Neural crest cell (in vitro differentiated cells): ENCODE measurements around the gene INSIG2. TPM values are rescaled to one million over a fixed set of nuclear protein-coding genes. Genes with fewer than 3 reads are reported as not detected.
A peak's percentile ranks its signal among the peaks of the same experiment; 100 is the strongest.

Source experiments
- DNase-seq: peaks from one replicate; pipeline ENCODE4 v3.0.0; 2021; ENCODE audit warnings: low read depth, mixed read lengths, low spot score
- H3K27ac Mint-ChIP-seq: one replicate; pipeline ENCODE4 v1.8.0; 2021; ENCODE audit warnings: mild to moderate bottlenecking, mixed read lengths; ENCODE audit not compliant: unreplicated experiment
- H3K27me3 Mint-ChIP-seq: 2 replicates; pipeline ENCODE4 v1.8.0; 2021; ENCODE audit warnings: low read depth, mild to moderate bottlenecking, mixed read lengths
- H3K36me3 Mint-ChIP-seq: 2 replicates; pipeline ENCODE4 v1.8.0; 2021; ENCODE audit warnings: low read depth, mild to moderate bottlenecking, mixed read lengths
- H3K4me1 Mint-ChIP-seq: 2 replicates; pipeline ENCODE4 v1.8.0; 2021; ENCODE audit warnings: mixed read lengths
- H3K4me3 Mint-ChIP-seq: one replicate; pipeline ENCODE4 v1.8.0; 2021; ENCODE audit warnings: mild to moderate bottlenecking, mixed read lengths
- H3K9me3 Mint-ChIP-seq: 2 replicates; pipeline ENCODE4 v1.8.0; 2021; ENCODE audit warnings: mixed read lengths
- total RNA-seq: library from RNA; stranded (reverse); gene quantifications from 2 replicates; pipeline ENCODE4 v1.2.1, GENCODE V29; 2021
- TF ChIP-seq, protein P1 (sequence below): fragments of 200-600 bp; sonication (generic); conservative IDR thresholded peaks from 2 replicates; pipeline ENCODE4 v1.5.0; 2021; ENCODE audit warnings: antibody characterized with exemption, mild to moderate bottlenecking

The INSIG2 gene
- total RNA-seq, 1 donor from 2014 or later, result 14.4 TPM

DNA sequence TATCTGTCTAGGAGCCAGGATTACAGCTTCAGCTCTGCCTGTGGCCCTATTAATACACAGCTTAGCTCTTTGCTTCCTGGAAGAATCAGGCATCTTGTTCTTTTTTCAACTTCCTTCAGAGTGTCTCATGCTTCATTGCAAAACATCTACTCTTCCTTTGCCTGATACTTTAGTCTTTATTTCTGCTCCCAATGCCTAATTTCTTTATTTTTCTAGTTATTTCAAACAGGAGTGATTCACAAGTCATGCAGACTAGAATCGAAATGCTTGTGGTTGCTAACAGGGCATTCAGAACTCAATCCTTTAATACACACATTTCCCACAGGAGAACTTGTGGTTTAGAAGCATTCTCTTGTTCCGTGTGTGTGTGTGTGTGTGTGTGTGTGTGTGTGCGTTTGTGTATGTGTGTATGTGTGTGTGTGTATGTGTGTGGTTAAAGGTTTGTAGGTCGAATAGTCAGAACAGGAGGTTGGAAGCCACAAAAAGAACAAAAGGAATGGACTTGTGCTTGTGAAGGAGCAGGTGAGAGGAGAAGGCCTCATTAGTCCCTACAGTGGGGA lies 28.3 kb upstream of the INSIG2 start:
- Mint-ChIP-seq H3K27me3 (no peaks in the 10 kb centered on the region), H3K36me3 (no peaks in the 10 kb centered on the region), H3K9me3 (no peaks in the 10 kb centered on the region), H3K27ac (no peak overlapping the region), H3K4me3 (no peak overlapping the region), H3K4me1 (peaks cover 11% of the 10 kb centered on the region)
- no peak for DNase-seq
- TF ChIP-seq, protein P1, sequence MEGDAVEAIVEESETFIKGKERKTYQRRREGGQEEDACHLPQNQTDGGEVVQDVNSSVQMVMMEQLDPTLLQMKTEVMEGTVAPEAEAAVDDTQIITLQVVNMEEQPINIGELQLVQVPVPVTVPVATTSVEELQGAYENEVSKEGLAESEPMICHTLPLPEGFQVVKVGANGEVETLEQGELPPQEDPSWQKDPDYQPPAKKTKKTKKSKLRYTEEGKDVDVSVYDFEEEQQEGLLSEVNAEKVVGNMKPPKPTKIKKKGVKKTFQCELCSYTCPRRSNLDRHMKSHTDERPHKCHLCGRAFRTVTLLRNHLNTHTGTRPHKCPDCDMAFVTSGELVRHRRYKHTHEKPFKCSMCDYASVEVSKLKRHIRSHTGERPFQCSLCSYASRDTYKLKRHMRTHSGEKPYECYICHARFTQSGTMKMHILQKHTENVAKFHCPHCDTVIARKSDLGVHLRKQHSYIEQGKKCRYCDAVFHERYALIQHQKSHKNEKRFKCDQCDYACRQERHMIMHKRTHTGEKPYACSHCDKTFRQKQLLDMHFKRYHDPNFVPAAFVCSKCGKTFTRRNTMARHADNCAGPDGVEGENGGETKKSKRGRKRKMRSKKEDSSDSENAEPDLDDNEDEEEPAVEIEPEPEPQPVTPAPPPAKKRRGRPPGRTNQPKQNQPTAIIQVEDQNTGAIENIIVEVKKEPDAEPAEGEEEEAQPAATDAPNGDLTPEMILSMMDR, result no peak

DNA sequence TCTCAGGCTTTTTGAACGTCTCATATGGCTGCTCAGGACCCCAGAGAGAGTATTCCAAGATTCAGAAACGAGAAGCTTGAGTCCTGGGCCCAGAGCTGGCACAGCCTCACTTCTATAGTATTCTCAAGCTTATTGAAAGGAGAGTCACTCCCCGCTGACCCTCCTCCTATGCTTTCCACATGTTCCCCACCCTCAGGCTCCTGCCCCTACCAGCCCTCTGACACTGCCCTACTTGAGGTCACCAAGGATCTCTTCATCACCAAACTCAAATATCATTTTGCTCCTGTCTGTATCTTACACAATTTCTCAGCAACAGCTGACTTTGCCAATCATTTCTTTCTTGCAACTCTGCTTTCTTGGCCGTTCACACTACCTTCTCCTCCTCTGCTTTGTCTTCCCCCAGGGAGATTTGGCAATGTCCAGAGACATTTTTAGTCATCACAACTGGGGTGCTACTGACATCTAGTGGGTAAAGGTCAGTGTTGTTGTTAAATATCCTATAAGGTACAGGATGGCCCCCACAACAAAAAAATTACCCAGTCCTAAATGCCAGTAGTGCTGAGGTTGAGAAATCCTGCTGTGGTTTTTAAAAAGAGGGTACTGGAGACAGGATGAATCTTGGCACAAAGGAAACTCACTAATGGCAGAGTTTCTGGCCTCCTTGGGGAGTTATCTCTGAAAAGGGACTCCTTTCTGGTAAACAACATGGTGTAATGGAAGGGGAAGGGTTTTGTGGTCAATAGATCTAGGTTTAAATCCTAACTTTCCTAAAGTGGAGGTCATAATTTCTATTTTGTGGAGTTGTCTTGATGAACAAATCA lies 26.9 kb upstream of the INSIG2 start:
- TF ChIP-seq, protein P1, result peak; percentile 24
- no peaks in the 10 kb centered on the region for H3K27me3 Mint-ChIP-seq
- no peak overlapping the region for H3K4me3 Mint-ChIP-seq
- no peak for DNase-seq
- H3K36me3 Mint-ChIP-seq, result no peaks in the 10 kb centered on the region
- H3K27ac Mint-ChIP-seq, result no peak overlapping the region
- no peaks in the 10 kb centered on the region for H3K9me3 Mint-ChIP-seq
- H3K4me1 Mint-ChIP-seq, result peaks cover 5% of the 10 kb centered on the region

DNA sequence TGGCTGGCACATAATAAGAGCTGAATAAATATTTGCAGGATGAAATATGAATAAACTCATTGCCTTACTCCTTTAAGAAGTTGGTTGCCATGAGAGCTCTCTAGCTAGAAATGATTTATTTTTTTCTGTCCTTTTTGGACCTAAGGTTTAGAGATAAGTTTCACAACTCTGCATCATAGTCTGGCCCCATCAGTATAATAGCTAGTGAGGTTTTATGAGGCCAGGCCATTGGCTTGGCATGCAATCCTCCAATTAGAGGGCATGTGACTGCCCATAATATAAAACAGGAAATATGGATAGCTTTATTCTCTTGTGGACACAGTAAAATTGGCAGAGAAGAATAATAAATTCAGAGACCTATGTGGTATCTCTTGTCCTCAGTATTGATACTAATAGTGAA lies 26.2 kb upstream of the INSIG2 start:
- Mint-ChIP-seq H3K27me3 (no peaks in the 10 kb centered on the region), H3K4me1 (peaks cover 5% of the 10 kb centered on the region), H3K36me3 (no peaks in the 10 kb centered on the region), H3K4me3 (no peak overlapping the region), H3K27ac (no peak overlapping the region), H3K9me3 (no peaks in the 10 kb centered on the region)
- TF ChIP-seq, protein P1, result no peak
- no peak for DNase-seq

DNA sequence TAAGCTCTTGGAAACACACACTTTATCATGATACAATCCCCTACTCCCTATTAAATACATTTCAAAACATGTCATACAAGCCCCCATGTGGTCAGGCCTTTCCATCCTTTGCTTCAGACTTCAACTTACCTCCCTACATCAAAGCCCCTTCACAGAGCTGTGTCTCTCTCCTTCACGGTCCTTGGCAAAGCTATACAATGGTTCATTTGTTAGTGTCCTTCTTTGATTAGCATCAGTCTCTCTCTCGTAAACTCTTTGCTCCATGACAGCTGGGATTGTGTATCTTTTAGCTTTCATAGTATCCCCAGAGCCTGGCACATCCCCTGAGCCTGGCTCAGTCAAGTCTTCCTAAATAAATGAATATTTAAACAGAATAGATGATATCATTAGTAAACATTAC lies 25.6 kb upstream of the INSIG2 start:
- TF ChIP-seq, protein P1, result no peak
- Mint-ChIP-seq H3K27me3 (no peaks in the 10 kb centered on the region), H3K4me1 (peaks cover 5% of the 10 kb centered on the region), H3K9me3 (no peaks in the 10 kb centered on the region), H3K27ac (no peak overlapping the region), H3K4me3 (no peak overlapping the region), H3K36me3 (no peaks in the 10 kb centered on the region)
- DNase-seq, result no peak

DNA sequence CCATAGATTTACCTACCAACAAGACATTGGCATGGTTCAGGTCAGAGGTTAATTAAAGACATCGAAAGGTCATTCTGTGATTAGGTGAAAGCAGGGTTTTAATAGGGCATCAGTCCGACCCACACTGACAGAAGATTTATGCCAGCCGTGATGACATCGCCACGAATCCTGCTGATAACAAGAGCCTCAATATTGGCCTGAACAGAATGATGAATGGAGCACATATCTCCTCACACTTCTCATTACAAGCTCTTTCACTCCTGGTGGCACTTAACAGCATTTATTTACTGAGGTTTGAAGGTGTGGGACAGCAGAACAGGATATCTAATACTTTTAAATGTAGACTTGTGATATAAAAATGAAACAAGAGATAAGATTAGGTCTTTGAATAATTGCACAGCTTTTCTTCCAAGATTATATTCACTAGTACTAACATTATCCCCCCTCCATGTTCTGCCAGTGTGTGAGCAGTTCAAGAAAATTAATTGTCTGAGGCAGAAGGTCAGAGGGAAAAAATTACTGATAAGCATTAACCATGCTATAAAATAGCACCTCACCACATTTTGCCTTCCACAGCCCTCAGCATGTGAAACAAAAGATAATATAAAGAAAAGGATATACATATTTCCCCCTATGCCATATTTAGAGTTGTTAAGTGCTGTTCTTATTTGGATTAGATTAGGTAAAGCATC lies 23.1 kb upstream of the INSIG2 start:
- H3K27ac Mint-ChIP-seq, result no peak overlapping the region
- H3K36me3 Mint-ChIP-seq, result no peaks in the 10 kb centered on the region
- H3K27me3 Mint-ChIP-seq, result peaks cover 4% of the 10 kb centered on the region
- no peaks in the 10 kb centered on the region for H3K9me3 Mint-ChIP-seq
- H3K4me3 Mint-ChIP-seq, result no peak overlapping the region
- TF ChIP-seq, protein P1, result no peak
- H3K4me1 Mint-ChIP-seq, result peaks cover 5% of the 10 kb centered on the region
- DNase-seq, result no peak
